OCI-LY7 (cell line): ENCODE measurements around the gene USP46. TPM values are rescaled to one million over a fixed set of nuclear protein-coding genes. Genes with fewer than 3 reads are reported as not detected.

Experiments used
- BruUV-seq: library from RNA; stranded (reverse); fragments of 400-500 nt; replicated peaks from 2 replicates; lab custom pipeline; 2021; lab: Mats Ljungman, UMichigan
- CTCF ChIA-PET: fragments of 300-600 bp; sonication (Branson Sonifier 250); formaldehyde crosslinking; loops from one replicate; lab custom pipeline; 2022; ENCODE audit warnings: antibody characterized with exemption; ENCODE audit not compliant: unreplicated experiment; lab: Charles Lee
- POLR2A ChIA-PET: fragments of 300-600 bp; sonication (Branson Sonifier 250); formaldehyde crosslinking; loops from one replicate; lab custom pipeline; 2022; ENCODE audit warnings: antibody characterized with exemption; lab: Charles Lee
- DNase-seq: peaks from one replicate; pipeline ENCODE4 v3.0.0-alpha.2; 2015; ENCODE audit warnings: low spot score
- H2AFZ ChIP-seq: fragments of 200-600 bp; sonication (generic), shearing (Covaris generic); 2 replicates; pipeline ENCODE4 v1.6.1; 2014; ENCODE audit warnings: mild to moderate bottlenecking, antibody characterized with exemption, low read length, moderate library complexity
- H3K27ac ChIP-seq: fragments of 200-600 bp; sonication (generic); 2 replicates; pipeline ENCODE4 v1.5.1; 2014; ENCODE audit warnings: mixed run types, low read depth, mild to moderate bottlenecking, moderate library complexity, low read length, inconsistent platforms; ENCODE audit not compliant: poor library complexity, severe bottlenecking
- H3K36me3 ChIP-seq: fragments of 200-600 bp; sonication (generic); 2 replicates; pipeline ENCODE4 v1.6.1; 2014; ENCODE audit warnings: mild to moderate bottlenecking, antibody characterized with exemption, low read length, moderate library complexity, mixed read lengths; ENCODE audit not compliant: insufficient read depth
- H3K4me1 ChIP-seq: fragments of 200-600 bp; sonication (generic); 2 replicates; pipeline ENCODE4 v1.5.1; 2014; ENCODE audit warnings: mild to moderate bottlenecking, low read length; ENCODE audit not compliant: insufficient read depth, poor library complexity, severe bottlenecking
- H3K4me2 ChIP-seq: fragments of 200-600 bp; sonication (generic); 2 replicates; pipeline ENCODE4 v1.6.1; 2014; ENCODE audit warnings: mild to moderate bottlenecking, low read length
- H3K4me3 ChIP-seq: fragments of 200-600 bp; sonication (generic); 2 replicates; pipeline ENCODE4 v1.5.1; 2014; ENCODE audit warnings: mild to moderate bottlenecking, low read depth, low read length; ENCODE audit not compliant: poor library complexity, severe bottlenecking
- H3K79me2 ChIP-seq: fragments of 200-600 bp; sonication (generic); 2 replicates; pipeline ENCODE4 v1.6.1; 2016; ENCODE audit warnings: low read depth, mild to moderate bottlenecking, low read length, moderate library complexity, mixed read lengths; ENCODE audit not compliant: insufficient read depth
- H3K9me2 ChIP-seq: fragments of 200-600 bp; sonication (generic); 2 replicates; pipeline ENCODE4 v1.6.1; 2016; ENCODE audit warnings: mild to moderate bottlenecking, low read length, mixed read lengths; ENCODE audit not compliant: insufficient read depth
- H3K9me3 ChIP-seq: fragments of 200-600 bp; sonication (generic); 2 replicates; pipeline ENCODE4 v1.6.1; 2014; ENCODE audit warnings: mild to moderate bottlenecking, mixed run types, low read length, mixed read lengths
- H4K20me1 ChIP-seq: fragments of 200-600 bp; sonication (generic); 2 replicates; pipeline ENCODE4 v1.6.1; 2014; ENCODE audit warnings: mild to moderate bottlenecking, antibody characterized with exemption, low read length, moderate library complexity, mixed read lengths; ENCODE audit not compliant: insufficient read depth
- EZH2phosphoT487 ChIP-seq: fragments of 200-600 bp; sonication (generic); IDR thresholded peaks from 2 replicates; pipeline ENCODE4 v1.6.1; 2018; ENCODE audit warnings: low read depth, borderline replicate concordance, mild to moderate bottlenecking, mixed run types, antibody characterized with exemption, low read length, moderate library complexity, mixed read lengths
- intact Hi-C: fragments of 100-400 bp; cut with micrococcal nuclease; formaldehyde crosslinking; loops from one replicate; pipeline ENCODE4 v1.10.0; 2022; ENCODE audit not compliant: unreplicated experiment
- total RNA-seq, 2 experiments: library from RNA; depleted of rRNA in 1 of 2; stranded (reverse); fragments of >200 nt in 1 of 2; shearing (Covaris generic) in 1 of 2; gene quantifications; 2 replicates each; pipeline ENCODE4 v1.2.3, GENCODE V29; 2014 to 2022
- TF ChIP-seq, protein P1 (sequence below): fragments of 200-600 bp; sonication (generic); conservative IDR thresholded peaks from 2 replicates; pipeline ENCODE4 v1.5.1; 2014; ENCODE audit warnings: mild to moderate bottlenecking, antibody characterized with exemption, low read length, moderate library complexity, mixed read lengths

Gene USP46
- total RNA-seq, 2 experiments from 2014 or later = 5.4 to 15.8 TPM

DNA sequence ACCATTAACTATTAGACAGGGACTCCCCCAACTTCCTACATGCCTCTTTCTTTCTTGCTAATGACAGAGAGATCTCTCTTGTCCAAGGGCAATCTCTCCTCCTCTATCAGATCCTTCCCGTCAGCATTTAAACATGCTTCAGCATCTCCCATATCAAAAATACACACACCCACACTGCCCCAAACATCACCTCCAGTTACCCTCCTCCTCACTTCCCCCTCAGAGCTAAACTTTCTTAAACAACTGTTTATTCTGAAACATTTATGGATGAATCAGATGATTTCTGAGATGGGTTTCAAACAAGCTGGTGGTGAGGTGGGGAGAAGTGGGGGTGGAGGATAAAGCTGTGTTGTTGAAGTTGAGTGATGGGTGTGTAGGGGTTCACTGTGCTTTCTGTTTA lies 23.5 kb downstream of the USP46 start:
- H3K27ac ChIP-seq = no peak overlapping the region
- TF ChIP-seq EZH2phosphoT487 = no peak
- TF ChIP-seq, protein P1, sequence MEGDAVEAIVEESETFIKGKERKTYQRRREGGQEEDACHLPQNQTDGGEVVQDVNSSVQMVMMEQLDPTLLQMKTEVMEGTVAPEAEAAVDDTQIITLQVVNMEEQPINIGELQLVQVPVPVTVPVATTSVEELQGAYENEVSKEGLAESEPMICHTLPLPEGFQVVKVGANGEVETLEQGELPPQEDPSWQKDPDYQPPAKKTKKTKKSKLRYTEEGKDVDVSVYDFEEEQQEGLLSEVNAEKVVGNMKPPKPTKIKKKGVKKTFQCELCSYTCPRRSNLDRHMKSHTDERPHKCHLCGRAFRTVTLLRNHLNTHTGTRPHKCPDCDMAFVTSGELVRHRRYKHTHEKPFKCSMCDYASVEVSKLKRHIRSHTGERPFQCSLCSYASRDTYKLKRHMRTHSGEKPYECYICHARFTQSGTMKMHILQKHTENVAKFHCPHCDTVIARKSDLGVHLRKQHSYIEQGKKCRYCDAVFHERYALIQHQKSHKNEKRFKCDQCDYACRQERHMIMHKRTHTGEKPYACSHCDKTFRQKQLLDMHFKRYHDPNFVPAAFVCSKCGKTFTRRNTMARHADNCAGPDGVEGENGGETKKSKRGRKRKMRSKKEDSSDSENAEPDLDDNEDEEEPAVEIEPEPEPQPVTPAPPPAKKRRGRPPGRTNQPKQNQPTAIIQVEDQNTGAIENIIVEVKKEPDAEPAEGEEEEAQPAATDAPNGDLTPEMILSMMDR = no peak
- intact Hi-C loops = no loop called here
- CTCF ChIA-PET = no interaction called here
- no peaks in the 10 kb centered on the region; the same call in 1 of the 2 replicates for H3K9me3 ChIP-seq
- no peaks in the 10 kb centered on the region for H4K20me1 ChIP-seq
- no TSS peak for BruUV-seq
- DNase-seq = no peak
- no peaks in the 10 kb centered on the region for H3K36me3 ChIP-seq
- H3K4me2 ChIP-seq = no peak overlapping the region
- H3K4me1 ChIP-seq = peaks cover 6% of the 10 kb centered on the region
- H3K9me2 ChIP-seq = no peaks in the 10 kb centered on the region
- H2AFZ ChIP-seq = no peak overlapping the region
- no peaks in the 10 kb centered on the region for H3K79me2 ChIP-seq
- no peak overlapping the region for H3K4me3 ChIP-seq
- POLR2A ChIA-PET = no interaction called here

DNA sequence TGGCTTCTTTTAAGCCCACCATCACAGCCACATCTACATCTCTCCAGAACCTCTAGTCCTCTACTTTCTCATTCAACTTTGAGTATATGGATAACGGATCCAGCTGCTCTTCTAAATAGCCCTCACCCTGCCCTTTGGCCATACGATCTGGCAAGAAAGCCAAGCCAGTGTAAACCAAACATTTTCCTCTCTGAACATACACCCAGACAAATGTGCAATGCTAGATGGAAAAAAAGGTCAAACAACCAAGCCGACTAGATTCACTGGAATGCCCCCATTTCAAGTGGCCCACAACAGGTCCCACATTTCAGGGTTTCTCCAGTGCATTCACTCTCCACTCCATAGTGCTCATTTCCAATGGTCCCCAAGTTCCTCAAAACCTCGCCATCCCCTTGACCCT lies 24.0 kb downstream of the USP46 start:
- Histone ChIP-seq H3K4me3 (no peak overlapping the region), H3K9me2 (no peaks in the 10 kb centered on the region), H2AFZ (no peak overlapping the region), H4K20me1 (no peaks in the 10 kb centered on the region), H3K36me3 (no peaks in the 10 kb centered on the region), H3K79me2 (no peaks in the 10 kb centered on the region), H3K9me3 (no peaks in the 10 kb centered on the region; the same call in 1 of the 2 replicates), H3K4me2 (no peak overlapping the region), H3K27ac (no peak overlapping the region), H3K4me1 (peaks cover 6% of the 10 kb centered on the region)
- ChIA-PET CTCF (interaction anchor here (0.6 kb wide), 1 partner anchor 13 kb away, joined by 7 read pairs; no protein-coding TSS in a partner anchor), POLR2A (interaction anchor here (0.7 kb wide), 2 partner anchors 84 to 123 kb away, joined by 3 to 6 read pairs; no protein-coding TSS in a partner anchor)
- TF ChIP-seq, protein P1 = no peak
- TF ChIP-seq EZH2phosphoT487 = no peak
- intact Hi-C loops = no loop called here
- no TSS peak for BruUV-seq
- no peak for DNase-seq

DNA sequence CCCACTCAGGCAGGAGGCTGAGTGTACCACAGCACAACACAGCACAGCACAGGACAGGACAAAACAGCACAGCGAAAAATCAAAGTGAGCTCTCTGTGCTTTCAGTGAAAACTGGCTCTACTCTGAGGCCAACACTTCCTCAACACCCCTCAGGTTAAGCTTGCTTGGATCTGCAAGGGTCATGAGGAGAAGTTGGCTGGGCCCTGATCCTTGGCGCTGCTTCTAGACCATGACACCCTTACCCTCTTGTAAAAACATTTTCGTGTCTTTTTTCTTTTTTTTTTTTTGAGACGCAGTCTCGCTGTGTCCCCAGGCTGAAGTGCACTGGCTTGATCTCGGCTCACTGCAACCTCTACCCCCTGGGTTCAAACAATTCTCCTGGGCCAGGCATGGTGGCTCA lies 25.3 kb downstream of the USP46 start:
- DNase-seq = no peak
- Histone ChIP-seq H4K20me1 (no peaks in the 10 kb centered on the region), H3K4me1 (peaks cover 2% of the 10 kb centered on the region), H3K9me3 (no peaks in the 10 kb centered on the region), H3K36me3 (no peaks in the 10 kb centered on the region), H3K79me2 (no peaks in the 10 kb centered on the region), H3K9me2 (no peaks in the 10 kb centered on the region), H3K4me2 (no peak overlapping the region), H3K4me3 (no peak overlapping the region), H2AFZ (no peak overlapping the region), H3K27ac (no peak overlapping the region)
- intact Hi-C loops = no loop called here
- POLR2A ChIA-PET = interaction anchor here (0.6 kb wide), 1 partner anchor 8 kb away, joined by 4 read pairs; no protein-coding TSS in a partner anchor
- BruUV-seq = no TSS peak
- CTCF ChIA-PET = no interaction called here
- TF ChIP-seq, protein P1 = no peak
- TF ChIP-seq EZH2phosphoT487 = no peak
